ENCODE results near the gene OXLD1. TPM values are rescaled to one million over a fixed set of nuclear protein-coding genes. Genes with fewer than 3 reads are reported as not detected.

OXLD1 gene
- total and polyA plus RNA-seq, 10 of the 15 experiments (the other 5 are each of a cell fraction or from before 2014, with no cell fraction given): 4.6 to 89.5 (median 39.8) TPM

- TF ChIP-seq, protein P1, sequence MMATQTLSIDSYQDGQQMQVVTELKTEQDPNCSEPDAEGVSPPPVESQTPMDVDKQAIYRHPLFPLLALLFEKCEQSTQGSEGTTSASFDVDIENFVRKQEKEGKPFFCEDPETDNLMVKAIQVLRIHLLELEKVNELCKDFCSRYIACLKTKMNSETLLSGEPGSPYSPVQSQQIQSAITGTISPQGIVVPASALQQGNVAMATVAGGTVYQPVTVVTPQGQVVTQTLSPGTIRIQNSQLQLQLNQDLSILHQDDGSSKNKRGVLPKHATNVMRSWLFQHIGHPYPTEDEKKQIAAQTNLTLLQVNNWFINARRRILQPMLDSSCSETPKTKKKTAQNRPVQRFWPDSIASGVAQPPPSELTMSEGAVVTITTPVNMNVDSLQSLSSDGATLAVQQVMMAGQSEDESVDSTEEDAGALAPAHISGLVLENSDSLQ (IDR thresholded peaks at IDR 0.05): no peak
Measured at GRCh38 chr17:81664051-81664470, 2.3 kb downstream of the OXLD1 start (continued).

DNA sequence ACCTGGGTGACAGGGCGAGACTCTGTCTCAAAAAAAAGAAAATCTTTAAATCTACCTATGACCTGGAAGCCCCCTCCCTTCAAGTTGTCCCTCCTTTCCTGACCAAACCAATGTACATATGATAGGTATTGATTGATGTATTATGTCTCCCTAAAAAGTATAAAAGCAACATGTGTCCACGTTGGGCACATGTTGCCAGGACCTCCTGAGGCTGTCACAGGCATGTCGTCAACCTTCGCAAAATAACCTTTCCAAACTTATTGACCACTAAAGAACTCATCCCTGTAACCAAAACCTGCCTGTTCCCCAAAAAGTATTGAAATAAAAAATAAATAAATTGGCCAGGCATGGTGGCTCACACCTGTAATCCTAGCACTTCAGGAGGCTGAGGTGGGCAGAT lies 4.4 kb downstream of the OXLD1 start:
- WGBS (ENCODE audit: insufficient coverage, insufficient replicate concordance, low lambda C conversion rate, missing lambda C conversion rate): 96% methylated on average over 4 of the region's 4 CpGs
- Histone ChIP-seq H3K36me3 (ENCODE audit: control insufficient read depth in 2 of 2, insufficient read depth in 2 of 2, low read length in 1 of 2) (no peaks in the 10 kb centered on the region; a peak in 1 of 4 replicates), H3K79me2 (ENCODE audit: control insufficient read depth, insufficient read depth, low read length) (peaks cover 21% of the 10 kb centered on the region), H3K27me3 (replicated peaks in 1 of 2; ENCODE audit: control insufficient read depth in 2 of 2, insufficient read depth in 2 of 2, low read length in 1 of 2) (no peaks in the 10 kb centered on the region), H2AFZ (ENCODE audit: control insufficient read depth, low read depth, low read length) (no peak overlapping the region), H3K9me3 (replicated peaks; ENCODE audit: control insufficient read depth, insufficient read depth, low read length) (no peaks in the 10 kb centered on the region), H3K4me2 (ENCODE audit: control insufficient read depth, insufficient read depth) (no peak overlapping the region), H3K4me3 (no peak overlapping the region), H4K20me1 (ENCODE audit: control insufficient read depth, insufficient read depth) (no peaks in the 10 kb centered on the region), H3K27ac (ENCODE audit: control insufficient read depth, insufficient read depth) (no peak overlapping the region), H3K4me1 (ENCODE audit: control insufficient read depth, insufficient read depth, low read length) (peaks cover 13% of the 10 kb centered on the region), H3K9ac (ENCODE audit: control insufficient read depth, insufficient read depth, low read length) (no peak overlapping the region)
- TF ChIP-seq EZH2 (IDR thresholded peaks at IDR 0.05; ENCODE audit: borderline replicate concordance, control insufficient read depth, low read depth, low read length) (no peak), NFYA (IDR thresholded peaks at IDR 0.05; ENCODE audit: borderline replicate concordance, low read depth, low read length) (no peak), CBFB (IDR thresholded peaks at IDR 0.05; ENCODE audit: low read depth) (no peak), MYC (IDR thresholded peaks at IDR 0.05; ENCODE audit: insufficient read depth, insufficient read length, insufficient replicate concordance, low read length, severe bottlenecking) (no peak), DPF2 (IDR thresholded peaks at IDR 0.05) (no peak), YBX1 (IDR thresholded peaks at IDR 0.05) (no peak), TARDBP (IDR thresholded peaks at IDR 0.05; ENCODE audit: borderline replicate concordance) (no peak), RBBP5 (conservative IDR thresholded peaks at IDR 0.05) (no peak), SUPT20H (IDR thresholded peaks at IDR 0.05; ENCODE audit: borderline replicate concordance, control insufficient read depth, low read depth, low read length) (no peak), POLR2AphosphoS5 (IDR thresholded peaks at IDR 0.05; ENCODE audit: low read length) (no peak), GABPA (IDR thresholded peaks at IDR 0.05; ENCODE audit: low read depth) (no peak), CREB1 (IDR thresholded peaks at IDR 0.05; ENCODE audit: low read depth) (no peak), GATAD2B (conservative IDR thresholded peaks at IDR 0.05; ENCODE audit: low read depth) (no peak)
- TF ChIP-seq, protein P2, sequence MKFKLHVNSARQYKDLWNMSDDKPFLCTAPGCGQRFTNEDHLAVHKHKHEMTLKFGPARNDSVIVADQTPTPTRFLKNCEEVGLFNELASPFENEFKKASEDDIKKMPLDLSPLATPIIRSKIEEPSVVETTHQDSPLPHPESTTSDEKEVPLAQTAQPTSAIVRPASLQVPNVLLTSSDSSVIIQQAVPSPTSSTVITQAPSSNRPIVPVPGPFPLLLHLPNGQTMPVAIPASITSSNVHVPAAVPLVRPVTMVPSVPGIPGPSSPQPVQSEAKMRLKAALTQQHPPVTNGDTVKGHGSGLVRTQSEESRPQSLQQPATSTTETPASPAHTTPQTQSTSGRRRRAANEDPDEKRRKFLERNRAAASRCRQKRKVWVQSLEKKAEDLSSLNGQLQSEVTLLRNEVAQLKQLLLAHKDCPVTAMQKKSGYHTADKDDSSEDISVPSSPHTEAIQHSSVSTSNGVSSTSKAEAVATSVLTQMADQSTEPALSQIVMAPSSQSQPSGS (IDR thresholded peaks at IDR 0.05; ENCODE audit: low read length): no peak
- FAIRE-seq (no peak), ATAC-seq (no peak), DNase-seq (ENCODE audit: low read depth, low spot score) (no peak)
- POLR2A ChIA-PET: no interaction called here
- no TSS peak for BruUV-seq (replicated peaks)
- in situ Hi-C loops (cut with MboI) (no loop called here), intact Hi-C loops (cut with micrococcal nuclease; ENCODE audit: unreplicated experiment) (no loop called here)
- SMC1A ChIA-PET (ENCODE audit: uncharacterized antibody, unreplicated experiment): no interaction called here
- CTCF ChIA-PET: no interaction called here
- RAD21 ChIA-PET (ENCODE audit: unreplicated experiment): no interaction called here

All from GM12878 (cell line).